ENCODE results near the gene NCF1.
"Not testable (repeated sequence)": the region's sequence is repeated elsewhere in the genome, so short reads cannot be mapped to it uniquely, and the experiment has no call there.

The NCF1 gene

GRCh38 chr7:74773760-74774750 lies at the start of gene NCF1:
Gene NCF1 (plus strand): TSS chr7:74774011. CDS start chr7:74774032, 21 bp downstream.
- DNase-seq (ENCODE audit: low read depth): not testable (repeated sequence)

DNA sequence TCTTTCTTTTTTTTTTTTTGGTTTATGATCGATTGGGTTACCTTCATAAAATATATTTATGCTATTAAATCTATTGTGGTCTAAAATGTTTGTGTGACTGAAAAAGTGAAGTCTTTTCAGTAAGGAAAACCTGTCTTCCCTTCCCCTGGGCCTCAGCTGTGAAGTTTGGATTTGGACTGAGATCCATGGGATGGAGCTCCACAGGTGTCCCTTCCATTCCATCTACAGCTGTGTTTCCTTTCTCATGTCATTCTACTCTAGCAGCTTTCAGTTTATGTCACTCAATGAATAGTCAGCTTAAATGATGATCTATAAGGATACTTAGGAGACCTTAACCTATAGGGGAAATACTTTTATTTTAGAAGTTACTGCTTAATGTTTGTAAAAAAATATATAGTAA lies 48.0 kb upstream of the NCF1 start:
- no peak for DNase-seq (ENCODE audit: low read depth)

DNA sequence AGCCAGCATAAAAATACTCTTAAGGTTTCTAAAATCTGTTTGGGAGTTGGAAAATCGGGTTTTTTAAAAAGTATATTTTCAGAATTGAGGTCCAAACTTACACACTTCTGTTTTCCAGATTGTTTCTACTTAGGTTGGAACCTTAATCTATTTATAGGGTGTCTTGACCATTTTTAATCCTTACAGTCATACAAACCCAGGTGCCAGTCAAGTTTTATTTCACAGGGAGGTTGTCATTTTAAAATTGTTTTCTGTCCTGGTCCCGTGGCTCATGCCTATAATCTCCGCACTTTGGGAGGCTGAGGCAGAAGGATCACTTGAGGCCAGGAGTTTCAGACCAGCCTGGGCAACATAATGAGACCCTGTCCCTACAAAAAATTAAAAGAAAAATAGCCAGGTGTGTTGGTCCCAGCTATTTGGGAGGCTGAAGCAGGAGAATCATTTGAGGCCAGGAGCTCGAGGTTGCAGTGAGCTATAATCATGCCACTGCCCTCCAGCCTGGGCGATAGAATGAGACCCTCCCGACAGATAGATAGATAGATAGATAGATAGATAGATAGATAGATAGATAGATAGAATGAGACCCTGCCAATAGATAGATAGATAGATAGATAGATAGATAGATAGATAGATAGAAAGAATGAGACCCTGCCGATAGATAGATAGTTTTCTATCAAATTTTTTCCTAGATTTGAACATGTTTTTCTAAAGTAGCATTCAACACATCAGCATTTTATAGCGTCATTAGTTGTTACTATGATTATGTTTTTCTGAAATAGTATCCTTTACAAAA lies 47.3 kb upstream of the NCF1 start:
- no peak for DNase-seq (ENCODE audit: low read depth)

DNA sequence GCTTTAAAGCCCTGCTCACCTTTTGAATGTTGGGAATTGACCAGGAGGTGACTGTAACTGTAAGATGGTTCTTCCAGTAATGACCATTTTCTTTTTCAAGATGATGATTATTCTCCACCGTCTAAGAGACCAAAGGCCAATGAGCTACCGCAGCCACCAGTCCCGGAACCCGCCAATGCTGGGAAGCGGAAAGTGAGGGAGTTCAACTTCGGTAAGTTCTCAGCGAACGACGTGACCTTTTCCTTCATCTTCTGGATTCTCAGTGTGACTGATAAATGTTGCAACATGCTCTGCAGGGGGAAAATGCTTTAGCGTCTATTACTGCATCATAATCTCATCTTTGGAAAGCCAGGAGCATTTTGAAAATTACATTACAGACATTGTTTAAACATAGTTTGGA lies 45.1 kb upstream of the NCF1 start:
- not testable (repeated sequence) for DNase-seq (ENCODE audit: low read depth)

DNA sequence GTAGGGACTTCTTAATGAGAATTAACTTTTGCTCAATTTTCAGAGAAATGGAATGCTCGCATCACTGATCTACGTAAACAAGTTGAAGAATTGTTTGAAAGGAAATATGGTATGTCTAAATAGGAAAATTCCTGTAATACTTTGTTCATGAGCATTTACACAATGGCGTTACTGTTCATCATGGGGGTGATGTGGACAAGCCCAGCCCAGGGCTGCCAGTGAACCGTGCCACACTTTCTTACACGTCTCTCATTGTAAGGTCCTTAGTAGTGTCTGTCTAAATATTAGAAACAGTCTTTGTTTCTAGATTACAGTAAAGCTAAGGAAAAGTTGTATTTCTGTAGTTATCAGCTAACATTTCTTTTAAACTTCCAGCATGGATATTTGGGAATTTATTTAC lies 43.6 kb upstream of the NCF1 start:
- not testable (repeated sequence) for DNase-seq (ENCODE audit: low read depth)

GRCh38 chr7:74739974-74740703 lies 33.7 kb upstream of the NCF1 start:
- not testable (repeated sequence) for DNase-seq (ENCODE audit: low read depth)

GRCh38 chr7:74743936-74744557 lies 29.8 kb upstream of the NCF1 start:
- DNase-seq (ENCODE audit: low read depth): not testable (repeated sequence)

DNA sequence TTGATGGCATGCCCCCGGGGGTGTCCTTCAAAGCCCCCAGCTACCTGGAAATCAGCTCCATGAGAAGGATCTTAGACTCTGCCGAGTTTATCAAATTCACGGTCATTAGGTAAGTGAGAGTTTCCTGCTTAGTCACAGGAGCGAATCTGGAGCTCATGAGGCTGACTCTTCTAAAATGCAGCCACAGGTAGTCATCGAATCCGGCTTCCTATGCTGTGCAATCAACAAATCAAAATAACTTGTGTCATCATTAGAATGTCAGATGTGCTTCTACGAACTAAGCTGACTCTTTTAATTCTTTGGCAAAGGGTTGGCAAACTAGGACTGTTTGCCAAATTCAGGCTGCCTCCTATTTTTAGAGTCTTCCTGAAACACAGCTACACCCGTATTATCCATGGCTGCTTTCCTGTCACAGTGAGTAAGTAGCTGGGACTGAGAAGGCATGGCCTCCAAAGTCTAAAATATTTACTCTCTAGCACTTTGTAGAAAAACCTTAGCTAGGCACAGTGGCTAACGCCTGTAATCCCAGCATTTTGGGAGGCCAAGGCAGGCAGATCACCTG lies 19.8 kb upstream of the NCF1 start:
- not testable (repeated sequence) for DNase-seq (ENCODE audit: low read depth)

GRCh38 chr7:74756673-74757072 lies 17.1 kb upstream of the NCF1 start:
- not testable (repeated sequence) for DNase-seq (ENCODE audit: low read depth)

GRCh38 chr7:74758268-74758667 lies 15.5 kb upstream of the NCF1 start:
- DNase-seq (ENCODE audit: low read depth): not testable (repeated sequence)

- DNase-seq (ENCODE audit: low read depth): not testable (repeated sequence)
Observed at GRCh38 chr7:74758982-74759381, 14.8 kb upstream of the NCF1 start.

DNA sequence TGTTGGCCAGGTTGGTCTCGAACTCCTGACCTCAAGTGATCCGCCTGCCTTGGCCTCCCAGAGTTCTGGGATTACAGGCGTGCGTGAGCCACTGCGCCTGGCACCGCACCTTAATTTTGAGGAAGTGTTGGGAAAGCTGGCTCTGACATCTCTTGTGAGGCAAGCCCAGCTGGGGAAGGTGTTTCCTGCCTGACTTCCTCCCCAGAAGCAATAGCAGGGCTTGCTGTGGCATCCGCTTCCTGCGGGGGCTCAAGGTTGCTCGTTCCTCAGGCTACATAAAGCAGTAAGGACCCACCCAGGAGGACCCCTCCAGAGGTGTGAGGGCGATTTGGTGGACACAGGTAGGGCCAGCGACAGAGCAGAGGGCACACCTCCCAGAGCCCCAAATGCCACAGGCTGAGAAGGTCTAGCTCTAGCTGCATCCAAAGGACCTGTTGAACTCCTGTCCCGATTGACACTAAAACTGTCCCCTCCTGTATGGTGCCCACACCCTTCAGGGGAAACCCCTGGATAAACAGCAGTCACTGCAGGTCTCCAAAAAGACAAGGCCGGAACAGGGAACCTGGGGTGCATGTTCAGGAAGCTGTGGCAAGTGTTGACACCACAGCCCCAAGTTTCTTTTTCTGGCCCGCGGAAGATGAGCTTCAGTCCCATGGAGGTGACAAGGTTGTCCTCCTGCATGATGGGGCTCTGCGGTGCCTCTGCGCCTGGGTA lies 8.4 kb upstream of the NCF1 start:
- not testable (repeated sequence) for DNase-seq (ENCODE audit: low read depth)

DNA sequence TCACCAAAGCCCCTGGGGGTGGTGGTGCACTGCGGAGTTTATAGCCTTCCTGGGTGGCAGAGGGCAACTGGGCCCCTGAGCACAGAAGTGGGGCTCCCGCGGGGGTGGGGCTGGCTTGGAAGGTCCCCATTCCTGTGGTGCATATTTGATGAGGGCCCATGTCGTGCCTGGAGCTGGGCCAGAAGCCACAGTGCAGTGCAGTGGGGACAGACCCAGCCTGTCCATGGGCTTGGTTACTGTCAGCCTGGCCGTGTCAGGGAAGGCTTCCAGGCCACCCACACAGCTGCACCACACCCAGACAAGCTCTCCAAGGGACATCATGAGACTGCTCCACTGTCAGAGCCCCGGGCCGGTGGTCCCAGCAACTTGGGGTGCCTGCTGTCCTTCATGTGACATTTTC lies 7.3 kb upstream of the NCF1 start:
- DNase-seq (ENCODE audit: low read depth): not testable (repeated sequence)

- not testable (repeated sequence) for DNase-seq (ENCODE audit: low read depth)
Observed at GRCh38 chr7:74766991-74767390, 6.8 kb upstream of the NCF1 start.

GRCh38 chr7:74770062-74770461 lies 3.7 kb upstream of the NCF1 start:
- not testable (repeated sequence) for DNase-seq (ENCODE audit: low read depth)

DNA sequence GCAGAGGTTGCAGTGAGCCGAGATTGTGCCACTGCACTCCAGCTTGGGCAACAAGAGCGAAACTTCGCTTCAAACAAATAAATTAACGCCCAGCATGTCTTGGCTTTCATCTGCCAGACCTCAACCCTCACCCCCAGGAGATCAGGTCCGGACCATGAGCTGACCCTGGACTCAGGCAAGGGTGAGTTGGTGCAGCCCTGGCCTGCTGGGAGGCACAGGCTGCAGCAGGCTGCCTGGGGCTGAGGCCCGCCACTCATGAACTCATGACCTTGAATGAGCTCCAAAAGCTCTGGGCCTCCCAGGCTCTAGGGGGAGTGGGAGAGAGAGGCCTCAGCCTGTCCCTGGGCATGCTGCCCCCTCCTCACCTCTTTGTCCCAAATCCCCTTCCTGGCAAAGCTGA lies 1.7 kb upstream of the NCF1 start:
- DNase-seq (ENCODE audit: low read depth): not testable (repeated sequence)

GRCh38 chr7:74775111-74775510 lies 1.3 kb downstream of the NCF1 start:
- DNase-seq (ENCODE audit: low read depth): not testable (repeated sequence)

- DNase-seq (ENCODE audit: low read depth): not testable (repeated sequence)
Observed at GRCh38 chr7:74779053-74779452, 5.2 kb downstream of the NCF1 start.

DNA sequence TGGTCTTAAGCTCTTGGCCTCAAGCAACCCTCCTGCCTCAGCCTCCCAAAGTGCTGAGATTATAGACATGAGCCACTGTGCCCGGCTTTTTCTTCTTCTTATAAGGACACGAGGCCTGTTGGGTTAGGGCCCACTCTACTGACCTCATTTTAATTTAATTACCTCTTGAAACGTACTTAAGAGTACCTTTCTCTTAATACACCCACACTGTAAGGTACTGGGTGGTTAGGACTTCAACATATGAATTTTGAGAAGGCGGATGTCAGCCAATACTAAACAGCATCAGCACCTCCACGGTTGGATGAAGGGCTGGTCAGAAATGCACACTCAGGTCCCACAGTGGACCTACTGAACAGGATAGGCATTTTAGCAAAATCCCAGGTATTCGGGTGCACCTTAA lies 7.9 kb downstream of the NCF1 start:
- DNase-seq (ENCODE audit: low read depth): not testable (repeated sequence)

DNA sequence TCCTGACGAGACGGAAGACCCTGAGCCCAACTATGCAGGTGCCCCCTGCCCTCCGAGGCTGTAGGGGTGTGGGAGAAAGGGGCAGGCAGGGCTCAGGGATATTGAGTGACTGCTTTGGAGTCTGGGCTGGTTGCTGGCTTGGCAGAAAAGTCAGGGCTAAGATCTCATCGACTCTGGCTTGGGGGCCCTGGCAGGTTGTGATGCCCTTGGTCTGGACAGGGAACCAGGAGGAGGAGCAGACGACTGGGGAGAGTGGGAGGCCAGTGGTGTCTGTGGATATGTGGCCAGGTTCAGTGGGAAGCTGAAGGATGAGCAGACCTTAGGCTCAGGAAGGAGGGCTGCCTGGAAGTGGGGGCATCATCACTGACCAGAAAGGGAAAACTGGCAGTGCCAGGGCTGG lies 9.8 kb downstream of the NCF1 start:
- DNase-seq (ENCODE audit: low read depth): not testable (repeated sequence)
